OCI-LY3 (cell line): ENCODE results near the gene ZBED2.

ENCODE experiments used
- H2AFZ ChIP-seq: fragments of 200-600, 300-600 bp; shearing (Covaris generic); 2 replicates; pipeline ENCODE4 v1.6.0; 2014; ENCODE audit warnings: antibody characterized with exemption, low read depth, low read length
- H3K27ac ChIP-seq: fragments of 200-600, 300-600 bp; sonication (generic); 2 replicates; pipeline ENCODE4 v1.5.1; 2014; ENCODE audit warnings: mild to moderate bottlenecking, low read length, moderate library complexity, mixed read lengths
- H3K27me3 ChIP-seq: fragments of 200-600, 300-600 bp; sonication (generic); 2 replicates; pipeline ENCODE4 v1.6.1; 2014; ENCODE audit warnings: low read depth, low read length, mixed read lengths
- H3K36me3 ChIP-seq: fragments of 200-600, 300-600 bp; sonication (generic); replicated peaks from 2 replicates; pipeline ENCODE3; 2014; ENCODE audit warnings: low read depth, low read length, mixed read lengths
- H3K4me1 ChIP-seq: fragments of 300-600, 200-600 bp; sonication (generic); 2 replicates; pipeline ENCODE4 v1.6.1; 2014; ENCODE audit warnings: low read length, mixed read lengths
- H3K4me2 ChIP-seq: fragments of 200-600, 300-600 bp; sonication (generic); 2 replicates; pipeline ENCODE4 v1.6.1; 2014; ENCODE audit warnings: low read length, mixed read lengths
- H3K4me3 ChIP-seq: fragments of 300-600, 200-600 bp; sonication (generic); 2 replicates; pipeline ENCODE4 v1.5.1; 2014; ENCODE audit warnings: antibody characterized with exemption, mild to moderate bottlenecking, low read length, moderate library complexity
- H3K79me2 ChIP-seq: fragments of 300-600, 200-600 bp; shearing (Covaris generic); 2 replicates; pipeline ENCODE4 v1.6.1; 2014; ENCODE audit warnings: mild to moderate bottlenecking, low read length, mixed read lengths
- H3K9ac ChIP-seq: fragments of 300-600, 200-600 bp; shearing (Covaris generic); 2 replicates; pipeline ENCODE4 v1.6.0; 2014; ENCODE audit warnings: mild to moderate bottlenecking, low read length, moderate library complexity
- H3K9me3 ChIP-seq: fragments of 200-600, 300-600 bp; shearing (Covaris generic); 2 replicates; pipeline ENCODE4 v1.6.1; 2014; ENCODE audit warnings: low read length, mixed read lengths; ENCODE audit not compliant: insufficient read depth
- H4K20me1 ChIP-seq: fragments of 200-600, 300-600 bp; sonication (generic); 2 replicates; pipeline ENCODE4 v1.6.1; 2016; ENCODE audit warnings: low read length, mixed read lengths; ENCODE audit not compliant: insufficient read depth
- CTCF ChIP-seq: fragments of 200-600, 300-600 bp; sonication (generic); IDR thresholded peaks from 2 replicates; pipeline ENCODE4 v1.5.1; 2014; ENCODE audit warnings: antibody characterized with exemption, low read length, low read depth
- EZH2phosphoT487 ChIP-seq: fragments of 200-600 bp; shearing (Covaris generic); IDR thresholded peaks from 2 replicates; pipeline ENCODE4 v1.6.1; 2018; ENCODE audit warnings: antibody characterized with exemption, mixed run types, low read depth

ZBED2 gene

DNA sequence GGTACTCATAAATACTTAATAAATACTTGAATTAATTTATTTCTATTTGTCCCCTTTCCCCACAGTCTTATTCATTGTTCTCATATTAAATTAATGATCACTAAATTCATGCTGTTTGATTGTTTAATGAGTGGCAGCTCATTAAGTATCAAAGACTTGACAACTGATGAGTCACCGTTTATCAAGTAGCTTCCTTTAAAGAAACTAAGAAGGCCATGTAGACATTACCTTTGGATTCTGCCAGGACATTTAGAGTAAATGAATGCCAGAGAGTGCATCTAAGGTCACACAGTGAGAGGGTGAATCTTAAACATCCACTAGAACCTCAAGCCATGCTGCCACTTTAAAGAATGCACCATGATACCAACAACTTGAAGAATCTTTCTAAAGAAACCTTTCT, 23.9 kb downstream of the ZBED2 start:
- Histone ChIP-seq H3K4me1 (no peaks in the 10 kb centered on the region), H3K4me3 (no peak overlapping the region), H2AFZ (no peak overlapping the region), H3K9me3 (no peaks in the 10 kb centered on the region), H4K20me1 (no peaks in the 10 kb centered on the region), H3K9ac (no peak overlapping the region), H3K36me3 (no peaks in the 10 kb centered on the region), H3K27me3 (no peaks in the 10 kb centered on the region), H3K4me2 (no peak overlapping the region), H3K27ac (no peak overlapping the region), H3K79me2 (no peaks in the 10 kb centered on the region)
- TF ChIP-seq CTCF, result no peak
- no peak for TF ChIP-seq EZH2phosphoT487

- H3K4me3 ChIP-seq, result no peak overlapping the region
- H3K27me3 ChIP-seq, result no peaks in the 10 kb centered on the region
- H3K9me3 ChIP-seq, result no peaks in the 10 kb centered on the region
- TF ChIP-seq CTCF (no peak), EZH2phosphoT487 (no peak)
- H4K20me1 ChIP-seq, result no peaks in the 10 kb centered on the region
- H3K27ac ChIP-seq, result no peak overlapping the region
- no peak overlapping the region for H2AFZ ChIP-seq
- H3K79me2 ChIP-seq, result no peaks in the 10 kb centered on the region
- no peak overlapping the region for H3K9ac ChIP-seq
- H3K4me1 ChIP-seq, result no peaks in the 10 kb centered on the region
- no peaks in the 10 kb centered on the region for H3K36me3 ChIP-seq
- no peak overlapping the region for H3K4me2 ChIP-seq
Measured at GRCh38 chr3:111570404-111571030, 24.6 kb downstream of the ZBED2 start.

GRCh38 chr3:111568911-111569310, 26.2 kb downstream of the ZBED2 start:
- Histone ChIP-seq H3K27ac (no peak overlapping the region), H3K27me3 (peaks cover 6% of the 10 kb centered on the region; the same call in 1 of the 2 replicates), H3K79me2 (no peaks in the 10 kb centered on the region), H3K36me3 (no peaks in the 10 kb centered on the region), H3K4me3 (no peak overlapping the region), H3K4me2 (no peak overlapping the region), H3K4me1 (no peaks in the 10 kb centered on the region), H4K20me1 (no peaks in the 10 kb centered on the region), H2AFZ (no peak overlapping the region), H3K9ac (no peak overlapping the region), H3K9me3 (no peaks in the 10 kb centered on the region)
- TF ChIP-seq CTCF, result no peak
- TF ChIP-seq EZH2phosphoT487, result no peak

DNA sequence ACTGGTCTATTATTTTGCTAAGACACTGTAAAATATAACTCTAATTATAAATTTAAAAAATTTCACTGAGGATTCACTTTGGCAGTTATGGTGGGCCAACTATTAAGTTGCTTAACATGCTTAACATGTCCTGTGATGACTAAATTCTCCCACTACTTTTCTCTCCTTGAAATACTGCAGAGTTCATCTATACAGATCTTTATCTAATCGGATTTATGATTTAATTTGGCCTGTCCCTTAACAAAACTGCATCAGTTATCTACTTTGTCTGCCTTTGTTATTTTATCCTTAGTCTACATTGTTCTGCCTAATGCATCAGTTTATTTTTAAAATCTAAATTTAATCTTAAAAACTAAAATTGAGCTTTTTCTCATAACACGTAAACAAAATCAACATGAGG, 26.8 kb downstream of the ZBED2 start:
- no peak overlapping the region for H2AFZ ChIP-seq
- H3K36me3 ChIP-seq, result no peaks in the 10 kb centered on the region
- no peaks in the 10 kb centered on the region for H3K9me3 ChIP-seq
- no peaks in the 10 kb centered on the region for H4K20me1 ChIP-seq
- H3K79me2 ChIP-seq, result no peaks in the 10 kb centered on the region
- no peak for TF ChIP-seq EZH2phosphoT487
- no peak for TF ChIP-seq CTCF
- H3K4me1 ChIP-seq, result no peaks in the 10 kb centered on the region
- H3K4me2 ChIP-seq, result no peak overlapping the region
- H3K27ac ChIP-seq, result no peak overlapping the region
- H3K4me3 ChIP-seq, result no peak overlapping the region
- H3K9ac ChIP-seq, result no peak overlapping the region
- peaks cover 6% of the 10 kb centered on the region; the same call in 1 of the 2 replicates for H3K27me3 ChIP-seq
